HCT116 (cell line): ENCODE data around the gene GGNBP2. TPM values are rescaled to one million over a fixed set of nuclear protein-coding genes. Genes with fewer than 3 reads are reported as not detected.
"Not testable (repeated sequence)": the region's sequence is repeated elsewhere in the genome, so short reads cannot be mapped to it uniquely, and the experiment has no call there.

ENCODE experiments used
- ATAC-seq: fragments of 200-7000 bp; cut with Tn5 transposase; 2 replicates; pipeline ENCODE4 v1.9.1; 2020; ENCODE audit warnings: mild to moderate bottlenecking, moderate library complexity
- BruUV-seq: library from RNA; stranded (reverse); fragments of 400-500 nt; replicated peaks from 2 replicates; lab custom pipeline; 2021; lab: Mats Ljungman, UMichigan
- CTCF ChIA-PET: fragments of 300-600 bp; sonication (Branson Sonifier 250); formaldehyde crosslinking; loops from one replicate; lab custom pipeline; 2021; ENCODE audit warnings: antibody characterized with exemption; lab: Charles Lee
- POLR2A ChIA-PET: fragments of 300-600, 350-600 bp; sonication (Branson Sonifier 250); formaldehyde crosslinking; loops from one replicate; lab custom pipeline; 2021; ENCODE audit warnings: antibody characterized with exemption; lab: Charles Lee
- RAD21 ChIA-PET, 2 experiments: fragments of 300-600 bp; sonication (Branson Sonifier 250); formaldehyde crosslinking; loops; one replicate each; lab custom pipeline; 2023; ENCODE audit warnings: low total read pairs in 2 of 2; ENCODE audit not compliant: uncharacterized antibody in 2 of 2, unreplicated experiment in 2 of 2, low non-redundant PET in 1 of 2; lab: Charles Lee
- DNase-seq: peaks from one replicate; pipeline ENCODE4 v3.0.0-alpha.2; 2010; ENCODE audit warnings: low read depth, low spot score
- H2AFZ ChIP-seq: fragments of 200-600 bp; shearing (Covaris generic), sonication (generic); 2 replicates; pipeline ENCODE4 v1.6.1; 2017; ENCODE audit warnings: low read depth, mixed run types, mixed read lengths, antibody characterized with exemption, low read length; ENCODE audit not compliant: poor library complexity, severe bottlenecking
- H3K27ac ChIP-seq: 2 replicates; pipeline ENCODE4 v1.5.1; 2012; ENCODE audit warnings: low read depth, low read length
- H3K27me3 ChIP-seq: fragments of 200-600 bp; sonication (generic); 2 replicates; pipeline ENCODE4 v1.6.1; 2016; ENCODE audit warnings: mixed run types, low read length, mixed read lengths; ENCODE audit not compliant: insufficient read depth
- H3K36me3 ChIP-seq, 2 experiments: fragments of 200-500 bp in 1 of 2; fragments of 200-600 bp in 1 of 2; sonication (Bioruptor generic) in 1 of 2; sonication (generic) in 1 of 2; 2 replicates each; pipeline versions ENCODE4 v1.5.1 to v1.6.1; 2014 to 2016; ENCODE audit warnings: low read length in 2 of 2, inconsistent platforms in 1 of 2, mixed read lengths in 1 of 2, mixed run types in 1 of 2; ENCODE audit not compliant: insufficient read depth in 2 of 2, control insufficient read depth in 1 of 2
- H3K4me1 ChIP-seq, 2 experiments: fragments of 200-600 bp in 1 of 2; sonication (generic) in 1 of 2; 2 replicates each; pipeline versions ENCODE4 v1.5.1 to v1.6.1; 2012 to 2017; ENCODE audit warnings: low read length in 2 of 2, inconsistent platforms in 1 of 2, mild to moderate bottlenecking in 1 of 2, mixed read lengths in 1 of 2, mixed run types in 1 of 2, moderate library complexity in 1 of 2; ENCODE audit not compliant: insufficient read depth in 2 of 2, control insufficient read depth in 1 of 2
- H3K4me2 ChIP-seq: fragments of 200-600 bp; sonication (generic); 2 replicates; pipeline ENCODE4 v1.6.1; 2017; ENCODE audit warnings: mixed run types, low read length, mixed read lengths
- H3K4me3 ChIP-seq, 2 experiments: fragments of 200-600 bp in 1 of 2; sonication (generic) in 1 of 2; replicated peaks in 1 of 2; 2 replicates each; pipeline ENCODE4 v1.5.1; 2011 to 2016; ENCODE audit warnings: low read length in 2 of 2, control low read depth in 1 of 2, low read depth in 1 of 2, mild to moderate bottlenecking in 1 of 2, mixed read lengths in 1 of 2, mixed run types in 1 of 2
- H3K79me2 ChIP-seq: fragments of 200-600 bp; sonication (generic); 2 replicates; pipeline ENCODE4 v1.6.1; 2017; ENCODE audit warnings: mild to moderate bottlenecking, mixed run types, low read length, moderate library complexity, mixed read lengths; ENCODE audit not compliant: insufficient read depth
- H3K9ac ChIP-seq: fragments of 200-600 bp; sonication (generic); 2 replicates; pipeline ENCODE4 v1.6.1; 2016; ENCODE audit warnings: low read length, mixed read lengths
- H3K9me2 ChIP-seq: fragments of 200-600 bp; sonication (generic), shearing (Covaris generic); 2 replicates; pipeline ENCODE4 v1.6.1; 2017; ENCODE audit warnings: mixed run types, mild to moderate bottlenecking, moderate library complexity; ENCODE audit not compliant: insufficient read depth
- H3K9me3 ChIP-seq, 2 experiments: fragments of 200-500 bp in 1 of 2; fragments of 200-600 bp in 1 of 2; sonication (Bioruptor generic) in 1 of 2; sonication (generic) in 1 of 2; 2 replicates each; pipeline ENCODE4 v1.6.1; 2014 to 2017; ENCODE audit warnings: low read length in 2 of 2, mixed read lengths in 2 of 2, inconsistent platforms in 1 of 2, low read depth in 1 of 2, mild to moderate bottlenecking in 1 of 2, mixed run types in 1 of 2, moderate library complexity in 1 of 2; ENCODE audit not compliant: control insufficient read depth in 1 of 2, insufficient read depth in 1 of 2
- H4K20me1 ChIP-seq: fragments of 200-600 bp; sonication (generic), shearing (Covaris generic); 2 replicates; pipeline ENCODE4 v1.6.1; 2017; ENCODE audit warnings: mixed run types, mild to moderate bottlenecking, moderate library complexity; ENCODE audit not compliant: insufficient read depth
- CBX3 ChIP-seq: IDR thresholded peaks from 2 replicates; pipeline ENCODE4 v1.6.1; 2012; ENCODE audit warnings: low read depth
- POLR2A ChIP-seq: IDR thresholded peaks from 2 replicates; pipeline ENCODE4 v1.7.0; 2011; ENCODE audit warnings: borderline replicate concordance; ENCODE audit not compliant: insufficient read depth, insufficient read length; ENCODE audit errors: extremely low read depth
- RAD21 ChIP-seq: IDR thresholded peaks from 2 replicates; pipeline ENCODE4 v1.6.1; 2012; ENCODE audit warnings: low read depth, mild to moderate bottlenecking
- YY1 ChIP-seq: IDR thresholded peaks from 2 replicates; pipeline ENCODE4 v1.6.1; 2011; ENCODE audit warnings: low read length, low read depth, moderate library complexity, mild to moderate bottlenecking; ENCODE audit not compliant: insufficient replicate concordance; ENCODE audit errors: extremely low read depth
- ZNF274 ChIP-seq: fragments of 200-500 bp; sonication (Bioruptor generic); IDR thresholded peaks from 2 replicates; pipeline ENCODE4 v1.6.1; 2014; ENCODE audit warnings: mild to moderate bottlenecking, low read depth, low read length, inconsistent platforms
- intact Hi-C: fragments of 100-400 bp; cut with micrococcal nuclease; formaldehyde crosslinking; loops from 2 replicates; pipeline ENCODE4 v1.10.0; 2022
- total RNA-seq: library from RNA; stranded (reverse); gene quantifications from one replicate; pipeline ENCODE4 v1.2.1, GENCODE V29; 2021; ENCODE audit not compliant: unreplicated experiment

GGNBP2 gene
- total RNA-seq, 1 experiment from 2014 or later, result 58.2 TPM

DNA sequence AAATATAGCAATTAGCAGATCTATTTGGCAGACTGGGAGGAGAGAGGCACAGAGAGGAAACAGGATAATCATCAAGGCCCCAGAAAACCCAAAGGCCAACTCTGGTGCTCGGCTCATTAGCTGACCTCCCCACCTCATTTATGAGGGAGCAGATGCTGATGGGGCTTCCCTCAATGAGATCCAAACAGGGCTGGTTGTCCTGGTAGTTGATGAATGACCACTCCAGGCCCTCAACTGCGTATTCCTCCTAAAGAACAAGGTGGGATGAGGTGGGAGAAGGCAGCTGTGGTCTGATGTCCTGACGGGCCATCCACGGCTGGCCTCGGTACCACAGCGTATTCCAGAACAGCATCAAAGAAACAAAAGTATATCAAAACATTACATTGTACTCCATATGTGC, 37.5 kb upstream of the GGNBP2 start:
- BruUV-seq, result no TSS peak
- H3K9me3 ChIP-seq, result no peaks in the 10 kb centered on the region
- TF ChIP-seq CBX3 (no peak), YY1 (no peak), POLR2A (no peak), ZNF274 (no peak), RAD21 (no peak)
- TF ChIP-seq, all 23 proteins: peak for 0
- POLR2A ChIA-PET, result no interaction called here
- peaks cover 50 to 72% of the 10 kb centered on the region in 2 experiments for H3K36me3 ChIP-seq
- H3K9me2 ChIP-seq, result no peaks in the 10 kb centered on the region
- no peak for DNase-seq
- H3K4me1 ChIP-seq, result no peaks in the 10 kb centered on the region
- no peak overlapping the region for H3K9ac ChIP-seq
- ATAC-seq, result no peak
- no peaks in the 10 kb centered on the region for H3K27me3 ChIP-seq
- no peak overlapping the region for H3K27ac ChIP-seq
- no peaks in the 10 kb centered on the region for H4K20me1 ChIP-seq
- RAD21 ChIA-PET, result no interaction called here
- no peak overlapping the region for H3K4me2 ChIP-seq
- H3K79me2 ChIP-seq, result no peaks in the 10 kb centered on the region
- H3K4me3 ChIP-seq, result no peak overlapping the region
- intact Hi-C loops, result no loop called here
- no peak overlapping the region for H2AFZ ChIP-seq
- CTCF ChIA-PET, result no interaction called here

DNA sequence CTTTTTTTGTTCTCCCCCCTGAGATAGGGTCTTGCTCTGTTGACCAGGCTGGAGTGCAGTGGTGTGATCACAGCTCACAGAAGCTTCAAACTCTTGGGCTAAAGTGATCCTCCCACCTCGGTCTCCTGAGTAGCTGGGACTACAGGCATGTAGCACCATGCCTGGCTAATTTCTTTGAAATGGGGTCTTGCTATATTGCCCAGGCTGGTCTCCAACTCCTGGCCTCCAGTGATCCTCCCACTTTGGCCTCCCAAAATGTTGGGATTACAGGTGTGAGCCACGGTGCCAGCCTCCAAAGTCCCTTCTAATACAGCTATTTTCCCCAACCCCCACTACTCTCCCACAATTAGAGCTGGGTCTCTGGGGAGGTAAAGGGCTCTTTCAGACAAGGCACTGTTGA, 36.3 kb upstream of the GGNBP2 start:
- H3K4me2 ChIP-seq, H3K9me2 ChIP-seq, H4K20me1 ChIP-seq, H3K79me2 ChIP-seq, BruUV-seq, H3K27ac ChIP-seq, H2AFZ ChIP-seq, H3K4me1 ChIP-seq, intact Hi-C loops, H3K4me3 ChIP-seq, RAD21 ChIA-PET, DNase-seq, H3K9ac ChIP-seq, ATAC-seq, CTCF ChIA-PET, POLR2A ChIA-PET, H3K27me3 ChIP-seq, H3K9me3 ChIP-seq: not testable (repeated sequence)
- H3K36me3 ChIP-seq, result peaks cover 43 to 76% of the 10 kb centered on the region in 2 experiments
